Panc1 (cell line): ENCODE data around the gene FAM174B. TPM values are rescaled to one million over a fixed set of nuclear protein-coding genes. Genes with fewer than 3 reads are reported as not detected.

ENCODE experiments used
- ATAC-seq: fragments of 200-7000 bp; cut with Tn5 transposase; 2 replicates; pipeline ENCODE4 v1.9.1; 2020; ENCODE audit warnings: mild to moderate bottlenecking, moderate library complexity
- BruUV-seq: library from RNA; stranded (reverse); fragments of 400-500 nt; replicated peaks from 2 replicates; lab custom pipeline; 2021; lab: Mats Ljungman, UMichigan
- CTCF ChIA-PET: fragments of 300-600 bp; sonication (Branson Sonifier 250); formaldehyde crosslinking; loops from one replicate; lab custom pipeline; 2022; ENCODE audit warnings: antibody characterized with exemption; lab: Charles Lee
- POLR2A ChIA-PET: fragments of 300-600 bp; sonication (Branson Sonifier 250); formaldehyde crosslinking; loops from one replicate; lab custom pipeline; 2022; ENCODE audit warnings: antibody characterized with exemption; lab: Charles Lee
- DNase-seq: peaks from one replicate; pipeline ENCODE4 v3.0.0-alpha.2; 2010; ENCODE audit warnings: low read depth, low spot score
- H3K27ac ChIP-seq: 2 replicates; pipeline ENCODE4 v1.5.1; 2011; ENCODE audit warnings: mild to moderate bottlenecking, low read length, inconsistent platforms
- H3K27me3 ChIP-seq: fragments of 200-500 bp; sonication (Bioruptor generic); 2 replicates; pipeline ENCODE4 v1.6.0; 2014; ENCODE audit warnings: low read length, inconsistent platforms; ENCODE audit not compliant: control insufficient read depth, insufficient read depth
- H3K36me3 ChIP-seq: fragments of 200-500 bp; sonication (Bioruptor generic); 2 replicates; pipeline ENCODE4 v1.5.1; 2014; ENCODE audit warnings: inconsistent platforms, mild to moderate bottlenecking, low read length, moderate library complexity; ENCODE audit not compliant: control insufficient read depth, insufficient read depth
- H3K4me1 ChIP-seq: 2 replicates; pipeline ENCODE4 v1.5.1; 2011; ENCODE audit warnings: inconsistent platforms, mild to moderate bottlenecking, low read length, moderate library complexity; ENCODE audit not compliant: control insufficient read depth, insufficient read depth
- H3K4me3 ChIP-seq, 2 experiments: 2 replicates each; pipeline ENCODE4 v1.5.1; 2011 to 2012; ENCODE audit warnings: low read depth in 2 of 2, low read length in 2 of 2, mild to moderate bottlenecking in 2 of 2, inconsistent platforms in 1 of 2, moderate library complexity in 1 of 2
- H3K9me3 ChIP-seq: fragments of 200-500 bp; sonication (Bioruptor generic); 2 replicates; pipeline ENCODE4 v1.5.1; 2014; ENCODE audit warnings: low read depth, mild to moderate bottlenecking, inconsistent platforms, low read length, moderate library complexity; ENCODE audit not compliant: control insufficient read depth, insufficient read depth
- POLR2AphosphoS5 ChIP-seq: IDR thresholded peaks from 2 replicates; pipeline ENCODE4 v1.6.1; 2012; ENCODE audit warnings: mild to moderate bottlenecking, low read depth, low read length, moderate library complexity
- SIN3A ChIP-seq: IDR thresholded peaks from 2 replicates; pipeline ENCODE4 v1.6.1; 2012; ENCODE audit warnings: low read depth, mild to moderate bottlenecking, low read length, moderate library complexity, borderline replicate concordance; ENCODE audit not compliant: insufficient read depth
- TCF7L2 ChIP-seq: IDR thresholded peaks from 2 replicates; pipeline ENCODE4 v1.6.1; 2011; ENCODE audit warnings: mild to moderate bottlenecking, low read depth, low read length, inconsistent platforms
- in situ Hi-C: cut with HindIII; loops from 2 replicates; pipeline ENCODE4 v1.10.0; 2016; ENCODE audit warnings: low sequenced_read_pairs, low pct_unique_long_range_greater_than_20kb
- intact Hi-C: fragments of 100-400 bp; cut with micrococcal nuclease; formaldehyde crosslinking; loops from one replicate; pipeline ENCODE4 v1.10.0; 2022; ENCODE audit not compliant: unreplicated experiment
- total RNA-seq: library from RNA; stranded (reverse); gene quantifications from one replicate; pipeline ENCODE4 v1.2.1, GENCODE V29; 2021; ENCODE audit not compliant: unreplicated experiment
- TF ChIP-seq, protein P1 (sequence below), 2 experiments: IDR thresholded peaks; 2 replicates each; pipeline ENCODE4 v1.6.1; 2011 to 2012; ENCODE audit warnings: low read depth in 2 of 2, control low read depth in 1 of 2, low read length in 1 of 2, mild to moderate bottlenecking in 1 of 2, moderate library complexity in 1 of 2; ENCODE audit not compliant: insufficient read depth in 1 of 2
- TF ChIP-seq, protein P2 (sequence below): fragments of 450-650 bp; IDR thresholded peaks from 2 replicates; pipeline ENCODE4 v1.5.1; 2017; ENCODE audit warnings: mild to moderate bottlenecking

The FAM174B gene
- total RNA-seq, 1 experiment from 2014 or later, result 30.7 TPM

DNA sequence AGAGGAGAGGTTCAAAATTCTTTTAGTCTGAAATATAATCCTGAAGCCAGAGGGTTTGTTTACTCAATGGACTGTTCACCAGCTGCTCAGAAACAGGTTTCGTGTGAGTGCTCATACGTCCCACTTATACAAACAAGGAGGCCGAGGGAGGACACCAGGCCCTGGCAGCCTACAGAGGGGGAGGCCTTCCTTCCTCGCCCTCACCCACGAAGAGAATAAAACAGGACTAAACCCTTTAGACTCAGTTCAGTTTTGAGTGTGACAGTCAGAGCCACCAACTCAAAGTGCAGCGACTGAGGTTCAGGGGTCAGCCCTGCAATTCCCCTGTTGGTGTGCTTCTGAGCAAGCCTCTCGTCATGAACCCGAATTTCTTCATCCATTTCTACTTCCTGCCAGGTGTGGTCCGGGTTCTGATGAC is 17.3 kb downstream of the FAM174B start:
- BruUV-seq, result no TSS peak
- Histone ChIP-seq H3K9me3 (no peaks in the 10 kb centered on the region), H3K4me1 (peaks cover 50% of the 10 kb centered on the region), H3K27me3 (no peaks in the 10 kb centered on the region), H3K36me3 (no peaks in the 10 kb centered on the region), H3K27ac (peak overlapping the region; percentile 86), H3K4me3 (peak overlapping the region in 1 of 2 experiments; percentile 21; a peak in 3 of 4 replicates)
- in situ Hi-C loops (no loop called here), intact Hi-C loops (no loop called here)
- DNase-seq (no peak), ATAC-seq (peak; percentile 79)
- POLR2A ChIA-PET, result no interaction called here
- CTCF ChIA-PET, result no interaction called here
- no peak for TF ChIP-seq SIN3A
- no peak for TF ChIP-seq TCF7L2
- TF ChIP-seq, protein P1, sequence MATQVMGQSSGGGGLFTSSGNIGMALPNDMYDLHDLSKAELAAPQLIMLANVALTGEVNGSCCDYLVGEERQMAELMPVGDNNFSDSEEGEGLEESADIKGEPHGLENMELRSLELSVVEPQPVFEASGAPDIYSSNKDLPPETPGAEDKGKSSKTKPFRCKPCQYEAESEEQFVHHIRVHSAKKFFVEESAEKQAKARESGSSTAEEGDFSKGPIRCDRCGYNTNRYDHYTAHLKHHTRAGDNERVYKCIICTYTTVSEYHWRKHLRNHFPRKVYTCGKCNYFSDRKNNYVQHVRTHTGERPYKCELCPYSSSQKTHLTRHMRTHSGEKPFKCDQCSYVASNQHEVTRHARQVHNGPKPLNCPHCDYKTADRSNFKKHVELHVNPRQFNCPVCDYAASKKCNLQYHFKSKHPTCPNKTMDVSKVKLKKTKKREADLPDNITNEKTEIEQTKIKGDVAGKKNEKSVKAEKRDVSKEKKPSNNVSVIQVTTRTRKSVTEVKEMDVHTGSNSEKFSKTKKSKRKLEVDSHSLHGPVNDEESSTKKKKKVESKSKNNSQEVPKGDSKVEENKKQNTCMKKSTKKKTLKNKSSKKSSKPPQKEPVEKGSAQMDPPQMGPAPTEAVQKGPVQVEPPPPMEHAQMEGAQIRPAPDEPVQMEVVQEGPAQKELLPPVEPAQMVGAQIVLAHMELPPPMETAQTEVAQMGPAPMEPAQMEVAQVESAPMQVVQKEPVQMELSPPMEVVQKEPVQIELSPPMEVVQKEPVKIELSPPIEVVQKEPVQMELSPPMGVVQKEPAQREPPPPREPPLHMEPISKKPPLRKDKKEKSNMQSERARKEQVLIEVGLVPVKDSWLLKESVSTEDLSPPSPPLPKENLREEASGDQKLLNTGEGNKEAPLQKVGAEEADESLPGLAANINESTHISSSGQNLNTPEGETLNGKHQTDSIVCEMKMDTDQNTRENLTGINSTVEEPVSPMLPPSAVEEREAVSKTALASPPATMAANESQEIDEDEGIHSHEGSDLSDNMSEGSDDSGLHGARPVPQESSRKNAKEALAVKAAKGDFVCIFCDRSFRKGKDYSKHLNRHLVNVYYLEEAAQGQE (IDR thresholded peaks at IDR 0.05; ENCODE audit: insufficient read depth in 1 of 2, low read depth in 2 of 2, low read length in 1 of 2), result no peak
- TF ChIP-seq, protein P2, sequence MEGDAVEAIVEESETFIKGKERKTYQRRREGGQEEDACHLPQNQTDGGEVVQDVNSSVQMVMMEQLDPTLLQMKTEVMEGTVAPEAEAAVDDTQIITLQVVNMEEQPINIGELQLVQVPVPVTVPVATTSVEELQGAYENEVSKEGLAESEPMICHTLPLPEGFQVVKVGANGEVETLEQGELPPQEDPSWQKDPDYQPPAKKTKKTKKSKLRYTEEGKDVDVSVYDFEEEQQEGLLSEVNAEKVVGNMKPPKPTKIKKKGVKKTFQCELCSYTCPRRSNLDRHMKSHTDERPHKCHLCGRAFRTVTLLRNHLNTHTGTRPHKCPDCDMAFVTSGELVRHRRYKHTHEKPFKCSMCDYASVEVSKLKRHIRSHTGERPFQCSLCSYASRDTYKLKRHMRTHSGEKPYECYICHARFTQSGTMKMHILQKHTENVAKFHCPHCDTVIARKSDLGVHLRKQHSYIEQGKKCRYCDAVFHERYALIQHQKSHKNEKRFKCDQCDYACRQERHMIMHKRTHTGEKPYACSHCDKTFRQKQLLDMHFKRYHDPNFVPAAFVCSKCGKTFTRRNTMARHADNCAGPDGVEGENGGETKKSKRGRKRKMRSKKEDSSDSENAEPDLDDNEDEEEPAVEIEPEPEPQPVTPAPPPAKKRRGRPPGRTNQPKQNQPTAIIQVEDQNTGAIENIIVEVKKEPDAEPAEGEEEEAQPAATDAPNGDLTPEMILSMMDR, result no peak
- TF ChIP-seq POLR2AphosphoS5, result no peak

DNA sequence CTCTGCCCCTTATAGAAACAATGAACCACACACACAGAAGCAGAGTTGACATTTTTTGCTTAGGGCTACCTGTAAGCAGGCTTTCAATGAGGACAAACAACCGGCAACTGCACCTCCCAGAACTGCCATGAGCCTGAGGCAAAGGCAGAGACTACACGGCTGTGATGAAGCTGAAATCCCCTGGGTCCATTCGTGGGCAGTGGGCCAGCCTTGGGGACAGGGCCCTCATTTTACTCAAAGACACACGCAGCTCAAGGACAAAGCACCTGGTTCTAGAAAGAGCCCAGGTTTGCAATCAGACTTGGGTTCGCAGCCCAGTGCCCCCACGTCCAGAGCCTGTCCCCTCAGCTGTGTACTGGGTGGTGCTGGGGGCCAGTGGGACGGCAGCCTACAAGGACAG is 17.9 kb downstream of the FAM174B start:
- in situ Hi-C loops, result no loop called here
- intact Hi-C loops, result no loop called here
- no TSS peak for BruUV-seq
- no peak for TF ChIP-seq POLR2AphosphoS5
- TF ChIP-seq, protein P2, result no peak
- TF ChIP-seq, protein P1 (IDR thresholded peaks at IDR 0.05; ENCODE audit: insufficient read depth in 1 of 2, low read depth in 2 of 2, low read length in 1 of 2), result no peak
- TF ChIP-seq SIN3A, result no peak
- TF ChIP-seq TCF7L2, result no peak
- DNase-seq, result no peak
- POLR2A ChIA-PET, result no interaction called here
- no peaks in the 10 kb centered on the region for H3K9me3 ChIP-seq
- H3K36me3 ChIP-seq, result no peaks in the 10 kb centered on the region
- H3K4me1 ChIP-seq, result peaks cover 53% of the 10 kb centered on the region
- peak; percentile 46 for ATAC-seq
- H3K27ac ChIP-seq, result peak overlapping the region; percentile 86
- CTCF ChIA-PET, result no interaction called here
- H3K27me3 ChIP-seq, result no peaks in the 10 kb centered on the region
- H3K4me3 ChIP-seq, result no peak overlapping the region
